ENCODE results near the gene NUDT14.

The NUDT14 gene

DNA sequence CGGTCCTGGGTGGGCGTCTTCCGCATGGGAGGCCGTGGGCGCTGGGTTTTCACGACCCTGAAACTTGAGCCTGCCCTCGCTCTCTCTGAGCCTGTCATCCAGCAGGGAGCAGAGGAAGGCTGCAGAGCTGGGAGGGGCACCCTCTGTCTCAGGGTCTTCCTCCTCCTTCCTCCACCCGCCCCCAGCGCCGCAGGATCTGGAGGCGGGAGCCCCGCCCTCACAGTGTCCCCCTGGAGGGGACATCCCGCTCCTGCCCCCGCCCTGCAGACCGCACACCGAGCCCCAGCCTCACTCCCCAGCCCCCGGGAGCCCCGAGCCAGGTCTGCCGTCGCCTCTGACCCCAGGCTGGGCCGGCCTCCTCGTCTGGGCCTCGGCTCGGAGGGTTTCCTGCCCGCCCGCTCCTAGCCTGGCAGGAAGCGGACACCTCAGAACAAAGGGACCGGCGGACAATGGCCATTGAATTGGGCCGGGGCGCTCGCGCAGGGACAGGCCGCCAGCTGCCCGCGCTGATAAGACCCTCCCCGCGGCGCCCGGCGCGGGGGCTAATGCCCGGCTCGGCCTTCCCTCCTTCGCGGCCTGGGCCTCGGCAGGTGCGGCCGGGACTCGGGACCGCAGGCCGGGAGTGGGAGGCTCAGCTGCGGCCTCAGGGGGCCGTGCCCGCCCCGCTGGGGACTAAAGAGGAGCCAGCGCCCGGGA, 15.3 kb upstream of the NUDT14 start:
- DNase-seq = no peak

DNA sequence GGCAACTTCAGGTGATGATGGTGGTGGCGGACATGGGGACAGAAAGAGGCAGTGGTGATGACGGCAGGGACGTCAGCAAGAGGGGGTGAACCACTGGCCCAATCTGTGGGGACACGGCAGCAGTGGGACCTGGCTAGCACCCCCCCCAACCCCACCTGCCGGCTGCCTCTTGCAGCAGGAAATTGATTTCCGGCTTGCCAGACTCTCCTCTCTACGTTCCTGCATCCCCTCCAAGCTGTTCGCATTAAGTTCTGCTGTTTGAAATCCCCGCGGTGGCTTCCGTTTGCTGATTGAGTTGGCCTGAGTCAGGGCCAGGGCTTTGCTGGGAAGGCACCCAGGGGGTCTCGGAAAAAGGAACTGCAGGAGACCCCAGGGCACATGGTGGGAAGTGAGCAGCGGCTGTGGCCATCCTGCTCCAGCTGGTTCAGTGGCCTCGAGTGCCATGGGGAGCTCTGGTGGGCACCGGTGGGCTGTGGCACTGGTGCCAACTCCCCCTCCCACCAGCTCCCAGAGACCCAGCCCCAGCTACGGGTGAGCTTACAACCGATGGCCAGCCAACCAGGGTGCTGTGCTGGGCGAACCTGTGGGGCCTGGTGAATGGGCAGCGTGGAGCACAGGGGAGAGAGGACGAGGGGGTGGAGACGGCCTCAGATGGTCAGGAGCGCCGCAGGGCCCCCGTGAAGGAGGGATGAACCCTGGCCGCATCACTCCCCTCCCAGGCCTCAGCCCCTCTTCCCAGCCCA, 14.6 kb upstream of the NUDT14 start:
- DNase-seq = no peak

DNA sequence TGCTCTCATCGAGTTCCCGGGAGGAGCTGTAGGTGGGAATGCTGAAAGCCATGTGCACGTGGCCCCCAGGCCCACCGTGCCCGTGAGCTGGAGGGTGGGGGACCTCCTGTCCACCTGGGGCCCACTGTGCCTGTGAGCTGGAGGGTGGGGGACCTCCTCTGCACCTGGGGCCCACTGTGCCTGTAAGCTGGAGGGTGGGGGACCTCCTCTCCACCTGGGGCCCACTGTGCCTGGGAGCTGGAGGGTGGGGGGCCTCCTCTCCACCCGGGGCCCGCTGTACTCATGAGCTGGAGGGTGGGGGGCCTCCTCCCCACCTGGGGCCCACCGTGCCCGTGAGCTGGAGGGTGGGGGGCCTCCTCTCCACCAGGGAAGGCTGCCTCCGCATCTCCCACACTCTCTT, 13.9 kb upstream of the NUDT14 start:
- no peak for DNase-seq

DNA sequence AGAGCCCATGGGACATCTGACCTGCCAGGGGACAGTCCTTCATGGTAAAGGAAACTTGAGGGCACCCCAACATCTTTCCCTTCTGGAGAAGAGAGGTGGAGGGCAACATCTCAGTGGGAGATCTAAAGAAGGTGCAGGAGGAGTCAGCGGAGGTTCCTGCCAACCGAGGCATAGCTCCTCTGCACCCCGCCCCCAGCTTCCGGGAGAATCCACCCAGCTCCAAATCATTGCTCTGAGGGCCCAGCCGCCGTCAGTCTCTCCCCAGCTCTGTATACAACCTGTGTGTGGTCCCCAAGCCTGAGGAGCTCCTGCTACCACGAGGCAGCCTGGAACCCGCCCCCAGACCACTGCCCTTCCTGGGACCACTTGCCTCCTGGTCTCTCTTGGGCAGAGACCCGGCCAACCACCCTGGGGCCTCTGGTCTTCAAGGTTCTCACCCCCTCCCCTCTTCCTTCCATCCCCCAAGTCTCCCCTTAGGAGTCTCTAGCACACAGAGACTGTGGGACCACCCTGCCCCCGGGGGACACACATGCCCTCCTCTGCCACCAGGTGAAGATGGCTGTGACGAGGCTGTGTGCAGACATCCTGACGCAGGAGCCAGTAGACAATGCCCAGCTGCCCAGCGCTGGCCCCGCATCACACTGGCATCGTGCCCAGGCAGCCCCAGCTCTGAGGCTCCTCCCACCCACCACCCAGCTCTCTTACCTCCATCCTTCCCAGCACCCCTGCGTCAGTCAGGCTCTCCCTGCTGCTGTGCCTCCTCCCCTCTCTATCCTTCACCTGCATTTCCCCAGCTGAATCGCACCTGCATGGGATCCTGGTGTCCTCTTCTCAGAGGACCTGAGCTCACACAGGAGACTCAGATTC, 13.0 kb upstream of the NUDT14 start:
- DNase-seq = no peak

DNA sequence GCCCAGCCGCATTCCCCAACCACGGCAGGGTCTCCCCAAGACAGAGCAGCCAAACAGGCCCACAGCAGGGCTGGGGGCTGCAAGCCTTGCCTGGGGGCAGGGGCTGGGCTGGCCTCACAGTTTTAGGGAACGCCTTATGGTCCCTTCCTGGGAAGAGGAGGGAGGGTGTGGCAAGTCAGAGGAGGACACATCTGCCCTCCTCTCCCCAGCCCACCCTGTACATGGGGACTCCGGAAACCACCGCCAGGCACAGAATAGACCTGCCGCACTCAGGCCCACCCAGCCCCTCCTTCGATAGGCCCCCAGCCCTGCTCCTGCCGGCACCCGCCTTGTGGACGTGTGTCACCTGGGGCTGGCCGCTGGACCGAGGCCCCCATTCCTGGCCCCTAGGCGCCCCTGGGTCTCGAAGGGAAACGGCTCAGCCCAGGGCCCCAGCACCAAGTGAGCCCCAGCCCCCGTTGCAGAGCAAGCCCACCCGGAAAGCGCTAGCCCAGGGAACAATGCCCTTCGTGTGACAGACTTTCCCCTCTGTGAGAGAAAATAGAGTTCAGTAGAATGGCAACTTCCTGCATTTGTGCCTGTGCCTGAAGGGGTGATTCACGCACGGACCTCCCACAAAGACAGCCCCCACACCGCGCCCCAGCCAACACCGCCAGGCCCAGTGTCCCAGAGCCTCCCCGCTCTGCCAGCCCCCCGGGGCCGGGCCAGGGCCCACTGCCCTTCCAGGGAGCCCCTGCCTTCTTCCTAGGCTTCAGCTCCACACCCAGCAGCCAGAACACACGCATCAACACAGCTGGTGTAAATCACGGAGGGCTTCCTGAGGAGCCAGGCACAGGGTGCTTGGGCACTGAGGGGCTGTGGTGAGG, 12.0 kb upstream of the NUDT14 start:
- no peak for DNase-seq

DNA sequence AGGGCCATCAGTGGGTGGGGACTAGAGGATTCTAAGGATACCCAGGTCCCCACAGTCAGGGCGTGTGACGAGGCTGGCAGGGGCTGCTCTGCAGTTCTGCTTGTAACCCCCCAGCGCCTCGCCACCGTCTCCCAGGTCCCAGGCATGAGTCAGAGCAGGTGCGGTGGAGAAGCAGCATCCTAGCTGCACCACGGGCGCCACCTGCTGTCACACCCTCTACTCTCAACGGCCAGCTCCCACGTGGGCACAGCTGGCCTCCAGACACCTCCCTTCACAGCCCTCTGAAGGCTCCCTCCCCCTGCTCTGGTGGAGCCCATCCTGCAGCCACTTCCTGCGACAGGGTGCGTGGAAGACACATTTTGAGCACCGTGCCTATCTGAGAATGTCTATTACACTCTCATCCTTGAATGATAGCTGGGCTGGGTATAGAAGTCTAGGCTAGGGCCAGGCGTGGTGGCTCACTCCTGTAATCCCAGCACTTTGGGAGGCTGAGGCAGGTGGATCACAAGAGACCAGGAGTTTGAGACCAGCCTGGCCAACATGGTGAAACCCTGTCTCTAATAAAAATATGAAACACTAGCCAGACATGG, 6.9 kb upstream of the NUDT14 start:
- no peak for DNase-seq

DNA sequence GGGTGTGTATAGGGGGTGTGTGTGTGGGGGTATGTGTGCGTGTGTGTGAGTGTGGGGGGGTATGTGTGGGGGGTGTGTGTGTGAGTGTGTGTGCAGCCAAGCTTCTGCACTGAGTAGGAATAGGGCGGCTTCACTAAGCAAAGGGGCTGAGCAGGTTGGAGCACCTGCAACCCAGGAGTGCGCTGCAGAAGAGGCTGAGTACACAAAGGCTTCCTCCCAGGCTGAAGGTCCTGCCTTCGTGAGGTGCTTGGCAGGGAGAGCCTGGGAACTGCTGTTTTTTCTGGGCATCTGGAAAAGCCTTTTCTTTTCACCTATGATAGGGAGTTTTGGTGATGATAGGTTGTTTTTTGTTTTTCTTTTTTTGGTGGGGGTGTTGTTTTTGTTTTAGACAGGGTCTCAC, 6.0 kb upstream of the NUDT14 start:
- no peak for DNase-seq

DNA sequence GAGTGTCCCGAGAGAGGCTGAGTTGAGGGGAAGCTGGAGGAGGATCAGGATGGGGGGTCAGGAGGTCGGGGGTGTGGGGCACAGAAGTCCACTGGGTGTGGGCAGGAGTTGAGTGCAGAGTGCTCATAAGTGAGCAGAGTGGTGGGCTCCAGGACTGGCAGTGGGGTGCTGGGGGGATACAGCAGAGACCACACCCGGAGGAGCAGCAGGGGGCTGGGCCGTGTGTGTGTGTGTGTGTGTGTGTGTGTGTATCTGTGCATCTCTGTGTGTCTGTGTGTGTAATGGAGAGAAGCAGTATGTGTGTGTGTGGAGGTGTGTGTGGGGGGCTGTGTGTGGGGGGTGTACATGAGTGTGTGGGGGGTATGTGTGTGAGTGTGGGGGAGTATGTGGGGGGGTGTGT, 4.9 kb upstream of the NUDT14 start:
- no peak for DNase-seq

DNA sequence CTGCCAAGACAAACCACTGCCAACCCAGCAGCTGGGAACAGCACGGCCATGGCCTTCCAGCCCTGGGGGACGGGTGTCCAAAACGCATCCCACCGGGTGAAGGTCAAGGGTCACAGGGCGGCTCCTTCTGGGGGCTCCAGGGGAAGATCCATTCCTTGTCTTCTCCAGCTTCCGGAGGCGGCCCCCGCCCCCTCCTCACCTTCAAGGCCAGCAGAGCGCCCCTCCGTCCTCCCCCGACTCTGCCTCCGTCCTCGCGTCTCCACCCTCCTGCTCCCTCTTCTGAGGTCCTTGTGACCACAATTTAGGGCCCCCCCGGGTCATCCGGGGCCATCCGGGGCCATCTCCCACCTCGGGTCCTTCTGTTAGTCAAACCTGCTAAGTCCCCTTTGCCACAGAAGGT, 3.9 kb upstream of the NUDT14 start:
- DNase-seq = no peak

DNA sequence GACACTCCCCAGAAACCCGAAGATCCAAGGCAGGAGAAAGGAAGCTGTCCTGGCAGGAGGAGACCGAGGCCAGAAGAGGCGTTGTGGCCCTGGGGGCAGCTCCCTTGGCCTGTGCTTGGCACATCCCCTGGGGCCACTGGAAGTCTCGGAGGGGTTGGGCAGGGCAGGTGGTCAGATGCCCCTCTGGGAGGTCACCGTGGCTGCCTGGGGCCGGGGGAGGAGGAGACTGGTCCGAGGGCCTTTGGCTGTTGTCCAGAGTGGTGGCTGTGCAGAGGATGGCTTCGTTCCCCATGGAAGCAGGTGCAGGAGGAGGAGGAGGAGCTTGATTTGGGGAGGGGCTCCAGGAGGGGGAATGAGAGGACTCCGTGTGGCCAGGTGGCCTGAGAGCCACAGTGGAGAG, 3.3 kb upstream of the NUDT14 start:
- no peak for DNase-seq

DNA sequence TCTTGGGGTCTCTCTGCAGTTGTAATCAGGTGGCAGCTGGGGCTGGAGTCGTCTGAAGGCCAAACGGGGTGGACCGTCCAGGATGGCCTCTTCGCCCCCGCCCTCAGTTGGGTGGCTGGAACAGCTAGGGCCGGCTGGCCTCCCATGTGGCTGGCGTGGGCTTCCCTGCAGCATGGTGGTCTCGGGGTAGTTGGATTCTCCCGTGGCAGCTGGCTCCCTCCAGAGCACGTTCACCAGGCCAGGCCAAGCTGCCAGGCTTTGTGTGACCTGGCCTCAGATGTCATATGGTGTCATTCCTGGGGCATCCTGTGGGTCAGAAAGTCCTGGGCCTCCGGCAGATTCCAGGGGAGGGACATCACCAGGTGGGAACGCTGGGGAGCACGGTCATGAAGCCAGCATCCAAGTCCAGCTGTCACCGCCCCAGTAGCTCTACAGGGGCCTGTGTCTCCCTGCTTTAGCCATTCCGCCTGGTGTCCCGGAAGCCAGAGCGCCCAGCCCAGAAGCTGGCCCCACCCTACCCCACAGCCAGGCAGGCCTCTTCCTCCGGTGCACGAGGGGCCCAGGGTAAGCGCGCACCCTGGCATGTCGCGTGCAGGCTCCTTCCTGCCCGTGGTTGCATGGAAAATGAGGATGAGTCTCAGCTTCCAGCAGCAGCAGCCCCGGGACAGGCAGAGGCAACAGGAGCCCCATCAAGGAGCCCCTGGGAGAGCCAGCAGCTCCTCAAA, 1.3 kb upstream of the NUDT14 start:
- DNase-seq = no peak

DNA sequence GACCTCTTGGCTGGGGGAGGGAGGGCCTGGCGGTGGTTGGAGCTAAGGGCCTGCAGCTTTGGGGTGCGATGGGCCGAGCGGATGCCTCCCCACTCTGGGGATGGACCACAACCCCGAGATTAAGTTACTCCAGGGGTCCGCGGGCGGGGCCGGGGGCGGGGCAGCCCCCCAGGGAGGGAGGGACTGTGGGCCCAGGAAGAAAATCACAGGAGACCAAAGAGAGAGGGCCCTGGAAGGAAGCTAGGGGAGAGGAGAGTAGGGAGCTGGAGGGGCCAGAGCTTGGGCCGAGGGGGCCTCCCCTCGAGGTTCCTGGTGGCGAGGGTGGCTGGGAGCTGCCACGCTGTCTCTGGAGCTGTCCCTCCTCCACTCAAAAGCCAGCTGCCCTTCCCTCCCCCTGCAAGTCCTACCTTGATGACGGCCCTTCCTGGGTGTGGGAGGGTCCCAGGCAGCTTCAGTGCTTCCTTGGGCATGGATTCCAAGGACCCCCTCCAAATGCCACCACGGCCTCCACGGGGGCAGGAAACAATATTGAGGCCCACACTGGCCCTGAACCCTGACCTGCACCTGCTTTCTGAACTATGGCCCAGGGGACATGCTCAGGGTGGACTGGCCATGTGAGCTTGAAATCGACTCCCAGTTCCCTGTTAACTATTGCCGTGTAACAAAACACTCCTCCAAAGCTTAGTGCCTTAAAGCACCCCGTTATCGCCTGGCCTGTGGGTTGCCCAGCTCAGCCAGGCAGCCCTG, 610 bp upstream of the NUDT14 start:
- no peak for DNase-seq

DNA sequence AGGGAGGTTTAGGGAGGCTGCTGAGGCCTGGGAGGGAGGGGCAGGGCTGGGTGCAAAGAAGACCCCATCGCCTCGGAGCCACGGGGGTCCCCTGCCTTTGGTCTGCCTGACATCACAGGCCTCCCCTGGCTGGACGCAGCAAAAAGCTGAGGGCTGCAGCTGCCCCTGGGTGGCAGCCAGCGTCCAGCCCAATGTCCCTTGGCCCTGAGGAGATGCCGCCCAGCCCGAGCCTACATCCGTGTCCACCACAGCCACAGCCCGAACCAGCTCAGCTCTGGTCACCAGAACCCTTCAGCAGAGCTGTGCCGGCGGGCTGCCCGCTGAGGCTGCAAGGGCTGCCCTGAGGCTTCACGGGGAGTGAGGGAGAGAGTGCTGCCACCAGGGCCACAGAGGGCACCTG, 1.9 kb downstream of the NUDT14 start:
- no peak for DNase-seq

DNA sequence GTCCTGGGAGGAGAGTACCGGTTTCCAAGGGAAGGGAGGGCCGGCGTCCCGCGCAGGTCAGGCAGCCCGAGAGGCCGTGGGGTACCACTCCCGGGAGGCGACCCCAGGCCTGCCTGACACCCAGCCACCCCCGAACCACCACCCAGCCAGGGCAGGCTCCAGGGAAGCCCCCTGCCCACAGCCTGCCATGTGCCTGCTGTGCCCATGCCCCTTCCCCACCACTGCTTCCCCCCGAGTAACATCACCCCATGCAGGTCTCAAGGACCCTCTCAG, 2.3 kb downstream of the NUDT14 start:
- DNase-seq = no peak

DNA sequence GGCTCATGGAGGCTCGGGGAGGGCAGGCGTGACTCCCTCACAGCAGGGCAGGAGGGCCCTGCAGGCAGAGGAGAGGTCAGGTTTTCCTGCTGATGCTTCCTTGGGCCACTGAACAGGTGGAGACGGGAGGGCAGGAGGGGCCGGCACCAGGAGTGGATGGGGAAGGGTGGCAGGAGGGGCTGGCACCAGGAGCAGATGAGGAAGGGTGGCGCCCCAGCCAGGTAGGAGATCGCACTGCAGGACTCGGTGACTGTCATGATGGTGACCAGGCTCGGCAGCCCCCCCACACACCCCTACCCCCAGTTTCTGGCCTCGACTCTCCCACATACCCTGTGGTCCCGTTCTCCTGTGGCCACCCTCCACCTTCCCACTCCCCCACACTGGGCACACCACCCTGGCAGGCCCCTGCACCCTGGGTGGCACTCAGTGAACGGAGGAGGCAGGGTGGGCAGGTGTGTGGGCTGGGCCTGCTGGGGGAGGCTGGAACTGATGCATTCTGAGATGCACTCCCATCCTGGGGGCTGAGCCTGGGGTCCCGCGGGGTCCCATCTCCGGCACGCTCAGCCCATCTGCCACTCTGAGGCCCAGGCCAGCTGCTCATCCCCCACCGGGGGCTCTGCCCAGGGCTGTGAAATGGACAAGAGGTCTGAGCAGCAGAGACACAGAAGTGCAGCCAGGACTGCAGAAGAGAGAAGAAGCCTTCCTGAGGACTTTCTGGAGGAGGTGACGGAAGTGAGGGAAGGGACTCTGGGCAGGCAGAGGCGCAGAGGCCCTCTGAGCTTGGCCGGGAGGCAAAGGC, 2.8 kb downstream of the NUDT14 start:
- DNase-seq = no peak

DNA sequence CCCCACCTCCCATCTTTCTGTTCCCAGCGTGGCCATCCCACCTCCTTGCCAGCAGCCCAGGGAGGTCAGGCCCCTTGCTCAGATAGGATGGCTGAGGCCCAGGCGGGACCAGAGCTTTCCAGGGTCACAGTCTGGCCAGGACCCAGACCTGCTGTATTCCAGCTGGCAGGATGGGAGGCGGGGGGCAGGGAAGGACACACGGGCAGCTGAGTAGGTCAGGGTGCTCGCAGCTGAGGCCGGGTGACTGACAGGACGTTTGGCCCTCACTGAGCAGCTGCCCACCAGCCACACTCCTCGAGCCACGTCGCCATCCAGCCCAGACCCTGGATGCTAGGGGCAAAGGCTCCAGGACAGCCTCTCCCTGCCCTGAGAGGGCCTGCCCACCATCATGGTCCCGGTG, 4.0 kb downstream of the NUDT14 start:
- DNase-seq = no peak

DNA sequence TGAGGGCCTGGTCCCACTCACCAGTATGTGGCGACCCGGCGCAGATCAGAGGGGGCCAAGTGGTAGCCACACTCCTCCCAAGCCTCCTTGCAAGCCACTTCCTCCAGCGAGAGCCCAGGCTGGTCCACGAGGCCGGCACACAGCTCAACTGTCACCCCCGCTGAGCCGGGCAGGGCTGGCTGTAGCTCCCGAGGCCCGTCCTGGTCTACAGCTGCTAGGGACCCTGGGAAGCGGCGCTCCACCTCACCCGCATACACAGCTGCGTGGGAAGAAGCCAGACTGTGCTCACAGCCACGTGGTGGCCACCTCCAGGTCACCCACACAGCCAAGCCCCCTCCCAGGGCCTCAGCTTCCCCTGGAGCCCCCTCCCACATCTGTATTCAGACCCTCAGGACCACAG, 4.6 kb downstream of the NUDT14 start:
- no peak for DNase-seq

DNA sequence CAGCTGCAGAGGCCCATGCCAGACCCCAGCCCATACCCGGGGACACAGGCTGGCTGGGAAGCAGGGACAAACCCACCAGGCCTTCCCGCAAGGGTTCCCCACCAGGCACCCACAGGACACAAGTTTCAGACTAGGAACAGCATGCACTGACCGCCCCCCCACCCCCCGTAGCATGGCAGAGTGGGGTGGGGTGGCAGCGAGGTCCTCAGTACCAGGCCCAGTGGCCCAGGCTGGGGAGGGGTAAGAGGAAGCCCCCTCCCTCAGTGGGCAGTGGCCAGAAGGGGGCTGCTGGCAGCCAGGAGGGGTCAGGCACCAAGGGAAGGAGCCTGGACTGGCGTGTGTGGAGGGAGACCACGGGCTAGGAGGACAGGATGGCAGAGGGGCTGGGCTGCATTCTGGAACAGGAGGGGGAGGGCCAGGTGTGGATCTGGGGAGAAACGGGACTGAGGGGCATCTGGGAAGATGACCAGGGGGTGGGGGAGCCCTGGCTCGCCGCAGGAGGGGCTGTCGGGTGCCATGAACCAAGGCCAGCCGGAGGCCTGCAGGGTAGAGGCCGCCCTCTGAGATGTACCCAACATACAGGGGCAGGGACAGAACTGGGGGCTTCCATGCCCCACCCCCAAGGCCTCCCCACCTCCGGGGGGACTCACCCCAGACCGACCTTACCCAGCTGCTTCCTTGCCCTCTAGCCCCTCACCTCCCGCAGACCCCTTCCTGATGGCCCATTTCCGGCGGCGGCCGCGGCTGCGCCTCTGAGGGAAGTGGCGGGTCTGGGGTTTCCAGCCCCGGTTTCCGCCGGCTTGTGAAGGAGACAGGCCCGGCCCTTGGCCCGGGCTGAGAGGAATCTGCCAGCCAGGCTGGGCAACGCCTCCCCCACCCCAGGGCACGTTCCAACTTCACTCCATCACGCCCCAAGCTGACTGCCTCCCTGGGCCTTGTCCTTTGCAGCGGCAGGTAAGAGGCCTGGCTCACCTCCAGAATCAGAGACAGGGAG, 6.9 kb downstream of the NUDT14 start:
- DNase-seq = no peak

DNA sequence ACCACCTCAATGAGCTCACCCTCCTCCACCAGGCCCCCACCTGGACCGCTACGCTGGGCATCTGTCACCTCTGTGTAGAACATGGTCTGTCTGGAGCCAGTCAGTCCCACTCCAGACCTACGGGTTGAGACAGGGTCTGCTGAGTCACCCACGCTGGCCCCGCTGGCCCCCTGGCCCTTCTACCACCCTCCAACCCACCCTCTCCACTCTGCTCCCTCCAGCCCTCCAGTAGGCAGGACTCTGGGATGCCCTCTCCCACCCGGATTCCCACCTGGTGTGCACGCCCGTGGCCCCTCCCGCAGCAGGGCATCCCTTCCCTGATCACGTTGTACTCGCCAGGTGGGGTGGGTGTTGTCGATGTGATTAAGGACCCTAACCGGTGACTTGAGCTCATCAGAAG, 8.0 kb downstream of the NUDT14 start:
- DNase-seq = no peak
